SU-DHL-6 (cell line): ENCODE measurements around the gene TBC1D22A.

Source experiments
- H2AFZ ChIP-seq: fragments of 200-600 bp; sonication (generic); 2 replicates; pipeline ENCODE4 v1.6.1; 2014; ENCODE audit warnings: low read depth, mild to moderate bottlenecking, moderate library complexity, mixed read lengths, antibody characterized with exemption, low read length; ENCODE audit not compliant: severe bottlenecking
- H3F3A ChIP-seq: fragments of 200-600 bp; shearing (Covaris generic); 2 replicates; pipeline ENCODE4 v1.6.0; 2016; ENCODE audit warnings: antibody characterized with exemption, mild to moderate bottlenecking; ENCODE audit not compliant: insufficient read depth
- H3K27ac ChIP-seq: fragments of 200-600 bp; sonication (generic); 2 replicates; pipeline ENCODE4 v1.5.1; 2016; ENCODE audit warnings: low read depth, mild to moderate bottlenecking, low read length, moderate library complexity, mixed read lengths
- H3K27me3 ChIP-seq: fragments of 200-600 bp; sonication (generic), shearing (Covaris generic); 2 replicates; pipeline ENCODE4 v1.6.0; 2014; ENCODE audit warnings: mild to moderate bottlenecking, low read length
- H3K36me3 ChIP-seq: fragments of 200-600 bp; sonication (generic); 2 replicates; pipeline ENCODE4 v1.6.1; 2014; ENCODE audit warnings: mild to moderate bottlenecking, low read length, mixed read lengths
- H3K4me2 ChIP-seq: fragments of 300-600, 200-600 bp; shearing (Covaris generic), sonication (generic); 2 replicates; pipeline ENCODE4 v1.6.0; 2014; ENCODE audit warnings: low read length, low read depth, mild to moderate bottlenecking; ENCODE audit not compliant: poor library complexity, severe bottlenecking
- H3K4me3 ChIP-seq: fragments of 200-600 bp; sonication (generic); 2 replicates; pipeline ENCODE4 v1.5.1; 2014; ENCODE audit warnings: antibody characterized with exemption, low read length, mild to moderate bottlenecking, mixed read lengths; ENCODE audit not compliant: insufficient read depth, poor library complexity, severe bottlenecking
- H3K79me2 ChIP-seq: fragments of 200-600 bp; sonication (generic); 2 replicates; pipeline ENCODE4 v1.6.1; 2014; ENCODE audit warnings: mild to moderate bottlenecking, low read length, moderate library complexity; ENCODE audit not compliant: insufficient read depth
- H3K9ac ChIP-seq: fragments of 200-600 bp; sonication (generic); 2 replicates; pipeline ENCODE4 v1.7.0; 2014; ENCODE audit warnings: mild to moderate bottlenecking, low read length
- H3K9me2 ChIP-seq: fragments of 200-600 bp; sonication (generic); replicated peaks from 2 replicates; pipeline ENCODE4 v1.6.1; 2014; ENCODE audit warnings: low read length; ENCODE audit not compliant: insufficient read depth
- H3K9me3 ChIP-seq: fragments of 200-600 bp; sonication (generic); 2 replicates; pipeline ENCODE4 v1.6.1; 2014; ENCODE audit warnings: low read length, mixed read lengths; ENCODE audit not compliant: insufficient read depth
- H4K20me1 ChIP-seq: fragments of 200-600 bp; sonication (generic); 2 replicates; pipeline ENCODE4 v1.6.1; 2014; ENCODE audit warnings: low read depth, mild to moderate bottlenecking, antibody characterized with exemption, low read length, moderate library complexity, mixed read lengths
- CTCF ChIP-seq: fragments of 200-600 bp; sonication (generic); IDR thresholded peaks from one replicate; pipeline ENCODE4 v1.5.1; 2017; ENCODE audit warnings: antibody characterized with exemption, mild to moderate bottlenecking, low read length, moderate library complexity; ENCODE audit not compliant: insufficient read depth, poor library complexity, severe bottlenecking
- EZH2phosphoT487 ChIP-seq: fragments of 200-600 bp; sonication (generic), shearing (Covaris generic); conservative IDR thresholded peaks from 2 replicates; pipeline ENCODE4 v1.6.1; 2018; ENCODE audit warnings: mild to moderate bottlenecking, antibody characterized with exemption, low read length, moderate library complexity, mixed read lengths

TBC1D22A gene

GRCh38 chr22:46849951-46850350 lies 87.5 kb downstream of the TBC1D22A start:
- Histone ChIP-seq H3K4me3 (no peak overlapping the region), H3K4me2 (no peak overlapping the region), H3K9ac (no peak overlapping the region), H3K79me2 (peaks cover 85% of the 10 kb centered on the region), H2AFZ (no peak overlapping the region), H4K20me1 (peaks cover 7% of the 10 kb centered on the region; the same call in 1 of the 2 replicates), H3K9me3 (no peaks in the 10 kb centered on the region), H3F3A (no peaks in the 10 kb centered on the region), H3K9me2 (no peaks in the 10 kb centered on the region), H3K27me3 (no peaks in the 10 kb centered on the region), H3K36me3 (no peaks in the 10 kb centered on the region), H3K27ac (no peak overlapping the region)
- TF ChIP-seq CTCF = no peak
- no peak for TF ChIP-seq EZH2phosphoT487

- no peak overlapping the region for H3K4me3 ChIP-seq
- H3K27ac ChIP-seq = no peak overlapping the region
- peaks cover 4% of the 10 kb centered on the region; the same call in 1 of the 2 replicates for H4K20me1 ChIP-seq
- no peaks in the 10 kb centered on the region for H3K27me3 ChIP-seq
- TF ChIP-seq CTCF (no peak), EZH2phosphoT487 (no peak)
- no peak overlapping the region for H3K9ac ChIP-seq
- no peak overlapping the region for H3K4me2 ChIP-seq
- H3K79me2 ChIP-seq = peaks cover 83% of the 10 kb centered on the region
- H3K36me3 ChIP-seq = no peaks in the 10 kb centered on the region
- H2AFZ ChIP-seq = no peak overlapping the region
- no peaks in the 10 kb centered on the region for H3F3A ChIP-seq
- H3K9me2 ChIP-seq = no peaks in the 10 kb centered on the region
- H3K9me3 ChIP-seq = no peaks in the 10 kb centered on the region
Measured at GRCh38 chr22:46851311-46851710, 88.9 kb downstream of the TBC1D22A start.

GRCh38 chr22:46851941-46852340 lies 89.5 kb downstream of the TBC1D22A start:
- Histone ChIP-seq H3K9ac (no peak overlapping the region), H3K79me2 (peaks cover 81% of the 10 kb centered on the region), H3K36me3 (no peaks in the 10 kb centered on the region), H3K4me3 (no peak overlapping the region), H3K27ac (no peak overlapping the region), H3K4me2 (no peak overlapping the region), H3K9me2 (no peaks in the 10 kb centered on the region), H3F3A (no peaks in the 10 kb centered on the region), H2AFZ (no peak overlapping the region), H4K20me1 (peaks cover 10% of the 10 kb centered on the region; the same call in 1 of the 2 replicates), H3K9me3 (no peaks in the 10 kb centered on the region), H3K27me3 (no peaks in the 10 kb centered on the region)
- TF ChIP-seq CTCF (no peak), EZH2phosphoT487 (no peak)
